Osteoblast (primary cell): Measurements from ENCODE around the gene CPSF7. TPM values are rescaled to one million over a fixed set of nuclear protein-coding genes. Genes with fewer than 3 reads are reported as not detected.

ENCODE experiments used
- DNase-seq: peaks from one replicate; pipeline ENCODE4 v3.0.0; 2011; ENCODE audit warnings: low spot score, mixed read lengths; ENCODE audit not compliant: insufficient read length; ENCODE audit errors: missing footprints
- H2AFZ ChIP-seq: 2 replicates; pipeline ENCODE4 v1.6.0; 2011; ENCODE audit warnings: mild to moderate bottlenecking, low read length
- H3K27ac ChIP-seq: 2 replicates; pipeline ENCODE4 v1.5.1; 2011; ENCODE audit warnings: mild to moderate bottlenecking, low read depth, low read length, moderate library complexity
- H3K27me3 ChIP-seq: 2 replicates; pipeline ENCODE4 v1.6.0; 2012; ENCODE audit warnings: mild to moderate bottlenecking, control low read depth, inconsistent platforms, low read length, moderate library complexity; ENCODE audit not compliant: insufficient read depth
- H3K36me3 ChIP-seq: 2 replicates; pipeline ENCODE4 v1.5.1; 2011; ENCODE audit warnings: mild to moderate bottlenecking, low read length, control low read depth, moderate library complexity; ENCODE audit not compliant: insufficient read depth
- H3K4me1 ChIP-seq: 2 replicates; pipeline ENCODE4 v1.5.1; 2011; ENCODE audit warnings: mild to moderate bottlenecking, low read length, control low read depth, moderate library complexity; ENCODE audit not compliant: insufficient read depth
- H3K4me2 ChIP-seq: 2 replicates; pipeline ENCODE4 v1.6.0; 2011; ENCODE audit warnings: mild to moderate bottlenecking, low read length; ENCODE audit not compliant: insufficient read depth
- H3K4me3 ChIP-seq: fragments of 200-600 bp; sonication (generic); 3 replicates; pipeline ENCODE4 v1.5.1; 2012; ENCODE audit warnings: mild to moderate bottlenecking, low read length, inconsistent platforms; ENCODE audit not compliant: insufficient read depth
- H3K79me2 ChIP-seq: 2 replicates; pipeline ENCODE4 v1.6.0; 2012; ENCODE audit warnings: mild to moderate bottlenecking, low read length, control low read depth, inconsistent platforms; ENCODE audit not compliant: insufficient read depth
- H3K9me3 ChIP-seq: 2 replicates; pipeline ENCODE4 v1.5.1; 2011; ENCODE audit warnings: low read depth, low read length, control low read depth
- H4K20me1 ChIP-seq: 2 replicates; pipeline ENCODE4 v1.6.0; 2012; ENCODE audit warnings: mild to moderate bottlenecking, low read length, control low read depth; ENCODE audit not compliant: insufficient read depth
- CTCF ChIP-seq: IDR thresholded peaks from 2 replicates; pipeline ENCODE4 v1.5.1; 2011; ENCODE audit warnings: mild to moderate bottlenecking, low read depth, low read length, moderate library complexity; ENCODE audit errors: extremely low read depth
- total RNA-seq: library from RNA; depleted of rRNA; stranded (reverse); fragments of >200 nt; gene quantifications from 2 replicates; pipeline ENCODE4 v1.2.3, GENCODE V29; 2012

Gene CPSF7
- total RNA-seq, 1 donor, result 29.0 TPM

GRCh38 chr11:61404103-61404502 is 25.7 kb downstream of the CPSF7 start:
- H4K20me1 ChIP-seq, result peaks cover 8% of the 10 kb centered on the region
- no peak for TF ChIP-seq CTCF
- DNase-seq, result no peak
- H3K79me2 ChIP-seq, result peaks cover 12% of the 10 kb centered on the region
- no peak overlapping the region for H2AFZ ChIP-seq
- no peak overlapping the region for H3K4me3 ChIP-seq
- H3K27ac ChIP-seq, result no peak overlapping the region
- H3K27me3 ChIP-seq, result no peaks in the 10 kb centered on the region
- H3K4me1 ChIP-seq, result peaks cover 3% of the 10 kb centered on the region
- peaks cover 68% of the 10 kb centered on the region for H3K36me3 ChIP-seq
- no peak overlapping the region for H3K4me2 ChIP-seq
- no peaks in the 10 kb centered on the region for H3K9me3 ChIP-seq

- Histone ChIP-seq H3K4me2 (no peak overlapping the region), H4K20me1 (peaks cover 8% of the 10 kb centered on the region), H3K9me3 (no peaks in the 10 kb centered on the region), H3K36me3 (peaks cover 64% of the 10 kb centered on the region), H3K4me3 (no peak overlapping the region), H3K4me1 (peaks cover 3% of the 10 kb centered on the region), H3K79me2 (peaks cover 10% of the 10 kb centered on the region), H2AFZ (no peak overlapping the region), H3K27ac (no peak overlapping the region), H3K27me3 (no peaks in the 10 kb centered on the region)
- no peak for TF ChIP-seq CTCF
- DNase-seq, result no peak
These were observed 26.1 kb downstream of the CPSF7 start for GRCh38 chr11:61403658-61404057.

- no peak overlapping the region for H2AFZ ChIP-seq
- no peak for TF ChIP-seq CTCF
- no peak overlapping the region for H3K4me3 ChIP-seq
- H3K9me3 ChIP-seq, result no peaks in the 10 kb centered on the region
- DNase-seq, result no peak
- no peak overlapping the region for H3K4me2 ChIP-seq
- no peaks in the 10 kb centered on the region for H3K79me2 ChIP-seq
- no peak overlapping the region for H3K27ac ChIP-seq
- peaks cover 3% of the 10 kb centered on the region for H3K4me1 ChIP-seq
- H3K27me3 ChIP-seq, result no peaks in the 10 kb centered on the region
- H3K36me3 ChIP-seq, result peaks cover 48% of the 10 kb centered on the region
- peaks cover 8% of the 10 kb centered on the region for H4K20me1 ChIP-seq
These were observed 28.2 kb downstream of the CPSF7 start for GRCh38 chr11:61401573-61401972.

GRCh38 chr11:61401173-61401572 is 28.6 kb downstream of the CPSF7 start:
- no peak overlapping the region for H3K4me3 ChIP-seq
- H3K27me3 ChIP-seq, result no peaks in the 10 kb centered on the region
- TF ChIP-seq CTCF, result no peak
- peaks cover 46% of the 10 kb centered on the region for H3K36me3 ChIP-seq
- H4K20me1 ChIP-seq, result peaks cover 8% of the 10 kb centered on the region
- no peak for DNase-seq
- H3K4me1 ChIP-seq, result peaks cover 3% of the 10 kb centered on the region
- H3K79me2 ChIP-seq, result no peaks in the 10 kb centered on the region
- no peaks in the 10 kb centered on the region for H3K9me3 ChIP-seq
- H2AFZ ChIP-seq, result no peak overlapping the region
- no peak overlapping the region for H3K4me2 ChIP-seq
- H3K27ac ChIP-seq, result no peak overlapping the region
